Kidney tubule cell (primary cell): Measurements from ENCODE around the gene LRRC75A.
"Not testable (repeated sequence)": the region's sequence is repeated elsewhere in the genome, so short reads cannot be mapped to it uniquely, and the experiment has no call there.

Experiments
- DNase-seq: peaks from one replicate; pipeline ENCODE4 v3.0.0-alpha.2; 2018; ENCODE audit warnings: low spot score

LRRC75A gene

GRCh38 chr17:16472539-16472938, 19.5 kb downstream of the LRRC75A start:
- DNase-seq = no peak

- no peak for DNase-seq
Observed at GRCh38 chr17:16471295-16471694, 20.7 kb downstream of the LRRC75A start.

- no peak for DNase-seq
Observed at GRCh38 chr17:16470265-16470664, 21.7 kb downstream of the LRRC75A start.

GRCh38 chr17:16468428-16468992, 23.5 kb downstream of the LRRC75A start:
- no peak for DNase-seq

- DNase-seq = no peak
Observed at GRCh38 chr17:16467886-16468285, 24.1 kb downstream of the LRRC75A start.

GRCh38 chr17:16467044-16467443, 24.9 kb downstream of the LRRC75A start:
- no peak for DNase-seq

- DNase-seq = peak; percentile 26
Observed at GRCh38 chr17:16466407-16466806, 25.6 kb downstream of the LRRC75A start.

GRCh38 chr17:16465861-16466338, 26.1 kb downstream of the LRRC75A start:
- no peak for DNase-seq

- DNase-seq = no peak
Observed at GRCh38 chr17:16465052-16465312, 27.0 kb downstream of the LRRC75A start.

- no peak for DNase-seq
Observed at GRCh38 chr17:16464303-16465051, 27.5 kb downstream of the LRRC75A start.

GRCh38 chr17:16463358-16464302, 28.4 kb downstream of the LRRC75A start:
- DNase-seq = no peak

- DNase-seq = no peak
Observed at GRCh38 chr17:16462070-16462864, 29.7 kb downstream of the LRRC75A start.

GRCh38 chr17:16461606-16461866, 30.5 kb downstream of the LRRC75A start:
- no peak for DNase-seq

GRCh38 chr17:16460796-16461605, 31.0 kb downstream of the LRRC75A start:
- DNase-seq = no peak

GRCh38 chr17:16459855-16460550, 32.0 kb downstream of the LRRC75A start:
- peak; percentile 50 for DNase-seq

- DNase-seq = no peak
Observed at GRCh38 chr17:16459271-16459670, 32.7 kb downstream of the LRRC75A start.

GRCh38 chr17:16456742-16457316, 35.2 kb downstream of the LRRC75A start:
- no peak for DNase-seq

GRCh38 chr17:16455997-16456741, 35.8 kb downstream of the LRRC75A start:
- no peak for DNase-seq

GRCh38 chr17:16453493-16453851, 38.5 kb downstream of the LRRC75A start:
- DNase-seq = no peak

- DNase-seq = not testable (repeated sequence)
Observed at GRCh38 chr17:16452268-16452667, 39.7 kb downstream of the LRRC75A start.
